GM21526 (cell line): ENCODE measurements around the gene SOHLH1.

Source experiments
- ATAC-seq: cut with Tn5 transposase; IDR thresholded peaks from one replicate; pipeline ENCODE4 v1.9.1; 2021; ENCODE audit warnings: moderate library complexity; ENCODE audit not compliant: unreplicated experiment, low FRiP score

SOHLH1 gene

GRCh38 chr9:135705376-135705775 lies 6.1 kb upstream of the SOHLH1 start:
- ATAC-seq, result no peak

DNA sequence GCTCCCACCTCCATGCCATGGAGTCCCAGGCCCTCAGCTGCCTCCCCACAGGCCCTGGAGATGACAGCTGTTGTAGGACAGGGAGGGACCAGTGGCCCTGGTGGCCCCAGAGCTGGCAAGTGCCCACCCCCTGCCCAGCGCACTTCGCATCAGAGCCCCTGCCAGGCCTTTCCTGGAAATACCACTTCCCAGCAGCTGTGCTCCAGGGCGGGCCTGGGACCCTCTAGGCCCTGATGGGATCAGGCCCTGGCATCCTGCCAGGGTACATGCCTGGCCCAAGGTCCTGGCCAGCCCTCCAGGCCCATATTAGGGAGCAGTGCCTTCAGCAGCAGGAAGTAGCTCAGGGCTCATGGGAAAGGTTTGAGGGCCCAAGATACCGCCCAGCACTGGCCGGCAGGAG lies 5.2 kb upstream of the SOHLH1 start:
- ATAC-seq, result no peak

DNA sequence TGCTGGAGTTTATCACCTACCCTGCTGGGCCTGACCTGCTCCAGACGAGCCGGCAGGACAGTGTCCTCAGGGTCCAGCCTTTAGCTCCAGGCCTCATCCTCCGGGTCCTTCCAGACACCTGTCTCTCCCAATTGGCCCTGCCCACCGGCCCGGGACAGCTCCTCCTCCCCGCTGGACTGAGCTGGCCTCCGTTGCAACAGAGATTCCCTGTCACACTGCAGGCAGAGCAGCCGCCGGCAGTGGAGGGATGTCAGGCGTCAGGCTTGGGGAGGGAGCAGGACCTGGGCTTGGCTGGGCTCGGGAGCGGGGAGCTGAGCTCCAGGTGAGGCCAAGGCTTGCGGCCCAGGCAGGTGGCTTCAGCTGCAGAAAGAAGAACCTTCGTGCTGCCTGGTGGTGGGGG lies 4.4 kb upstream of the SOHLH1 start:
- ATAC-seq, result no peak

- no peak for ATAC-seq
These were observed 2.9 kb upstream of the SOHLH1 start, which contains the start of gene KCNT1 for GRCh38 chr9:135701959-135702721. TSS of gene KCNT1 (plus strand) at chr9:135702185. CDS start at chr9:135702259, 74 bp downstream.

- ATAC-seq, result no peak
These were observed 2.0 kb upstream of the SOHLH1 start for GRCh38 chr9:135701067-135701958.

- ATAC-seq, result no peak
These were observed 1.2 kb upstream of the SOHLH1 start for GRCh38 chr9:135700525-135700924.

DNA sequence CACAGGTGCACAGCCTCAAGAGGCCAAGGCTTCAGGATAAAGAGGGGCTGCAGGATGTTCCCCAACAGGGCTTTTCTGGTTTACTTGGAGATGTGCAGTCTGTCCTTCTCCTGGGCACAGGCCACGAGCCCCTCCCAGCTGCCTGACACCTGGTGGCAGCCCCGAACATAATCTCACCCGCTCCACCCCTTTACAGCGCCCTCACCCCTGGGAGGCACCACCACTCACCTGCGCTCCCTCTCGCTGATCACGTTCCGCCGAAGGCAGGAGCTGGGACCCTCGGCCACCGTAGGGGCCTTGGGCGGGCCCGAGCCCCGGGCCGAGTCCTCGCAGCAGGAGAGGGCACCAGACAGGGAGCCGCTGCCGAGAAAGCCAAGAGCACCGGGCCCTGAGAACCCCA lies 514 bp downstream of the SOHLH1 start:
- no peak for ATAC-seq

DNA sequence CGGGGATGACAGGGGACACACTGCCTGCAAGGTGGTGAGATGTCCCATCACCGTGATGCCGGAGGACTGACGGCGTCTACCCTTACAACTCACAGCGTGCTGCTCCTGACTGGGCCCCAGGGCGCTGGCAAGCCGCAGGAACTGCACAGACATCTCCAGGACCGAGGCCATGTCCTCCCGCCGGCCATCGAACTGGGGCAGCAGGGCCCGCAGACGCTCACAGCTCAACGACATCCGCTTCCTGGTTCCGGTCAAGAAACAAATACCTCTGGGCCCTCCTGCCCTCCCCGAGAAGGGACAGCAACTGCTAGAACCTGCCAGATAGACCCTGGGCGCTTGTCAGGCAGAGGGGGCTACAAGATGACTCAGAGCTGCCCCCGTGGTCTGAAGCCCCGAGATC lies 1.0 kb downstream of the SOHLH1 start:
- no peak for ATAC-seq

DNA sequence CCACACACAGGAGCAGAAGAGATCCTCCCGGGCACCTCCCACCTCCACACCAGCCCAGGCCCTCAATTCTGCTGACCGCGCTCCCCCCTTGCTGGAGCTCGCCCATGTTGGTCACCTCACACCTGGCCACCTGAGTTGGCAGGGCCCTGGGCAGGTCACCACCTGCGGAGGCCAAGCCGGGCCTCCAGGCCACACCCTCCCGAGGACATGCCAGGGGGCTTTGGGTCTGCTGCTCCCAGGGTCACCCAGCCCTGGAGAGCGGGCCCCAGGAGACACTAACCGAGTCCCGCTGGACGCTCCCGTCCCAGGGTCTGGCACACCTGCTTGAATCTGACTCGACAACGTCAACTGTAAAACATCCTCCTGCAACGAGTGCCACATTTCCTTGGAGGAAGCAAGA lies 2.1 kb downstream of the SOHLH1 start:
- no peak for ATAC-seq

DNA sequence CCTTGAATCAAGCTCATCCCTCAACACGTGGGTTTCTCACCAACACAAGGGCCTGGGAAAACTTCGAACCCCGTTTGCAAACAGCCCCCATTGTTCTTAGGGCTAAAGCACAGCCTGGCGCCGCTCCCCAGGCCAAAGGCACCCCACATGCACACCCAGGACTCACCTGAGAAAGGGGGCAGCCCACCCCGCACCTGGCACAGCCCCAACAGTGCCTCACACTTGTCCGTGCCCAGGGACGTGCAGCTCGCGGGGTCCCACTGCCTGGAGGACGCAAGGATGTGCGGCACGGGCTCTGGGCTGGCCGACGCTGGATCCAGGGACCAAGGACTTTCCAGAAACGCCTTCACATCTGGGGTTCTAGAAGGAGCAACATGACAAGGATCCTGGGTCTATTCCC lies 2.8 kb downstream of the SOHLH1 start:
- ATAC-seq, result no peak

DNA sequence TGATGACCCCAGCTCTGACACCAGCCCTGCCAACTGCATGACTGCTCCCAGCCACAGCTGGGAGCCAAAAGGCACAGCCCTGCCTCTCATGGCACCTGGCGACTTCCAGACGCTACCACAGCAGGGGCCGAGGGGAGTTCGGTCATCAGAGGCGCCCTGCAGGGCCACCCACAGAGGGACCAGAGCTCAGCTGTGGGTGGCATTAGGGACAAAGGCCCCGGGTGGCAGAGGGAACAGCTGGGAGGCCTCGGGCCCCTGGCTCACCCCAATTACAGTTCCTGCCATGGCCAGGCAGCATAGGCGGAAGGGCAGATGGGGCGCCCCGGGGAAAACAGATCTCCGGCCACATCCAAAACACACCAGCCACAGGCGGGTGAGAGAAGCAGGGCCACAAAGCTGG lies 3.6 kb downstream of the SOHLH1 start:
- no peak for ATAC-seq

DNA sequence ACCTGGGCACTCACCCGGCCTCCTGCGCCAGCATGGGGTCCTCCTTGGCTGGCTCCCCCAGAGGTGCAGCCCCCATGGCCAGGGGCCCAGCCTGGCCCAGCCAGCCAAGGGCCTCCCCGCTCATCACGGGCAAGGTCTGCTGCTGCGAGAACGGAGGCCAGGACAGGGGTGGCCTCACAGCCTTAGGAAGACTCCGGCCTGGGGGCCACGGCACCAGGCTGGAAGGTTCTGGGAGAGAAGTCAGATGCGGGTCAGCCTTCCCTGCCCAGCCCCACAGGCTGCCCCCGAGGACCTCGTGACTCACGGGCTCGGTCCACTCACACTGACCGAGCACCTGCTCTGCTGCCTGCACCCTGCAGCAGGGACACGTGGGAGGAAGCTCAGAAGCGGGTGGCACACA lies 4.2 kb downstream of the SOHLH1 start:
- ATAC-seq, result no peak

DNA sequence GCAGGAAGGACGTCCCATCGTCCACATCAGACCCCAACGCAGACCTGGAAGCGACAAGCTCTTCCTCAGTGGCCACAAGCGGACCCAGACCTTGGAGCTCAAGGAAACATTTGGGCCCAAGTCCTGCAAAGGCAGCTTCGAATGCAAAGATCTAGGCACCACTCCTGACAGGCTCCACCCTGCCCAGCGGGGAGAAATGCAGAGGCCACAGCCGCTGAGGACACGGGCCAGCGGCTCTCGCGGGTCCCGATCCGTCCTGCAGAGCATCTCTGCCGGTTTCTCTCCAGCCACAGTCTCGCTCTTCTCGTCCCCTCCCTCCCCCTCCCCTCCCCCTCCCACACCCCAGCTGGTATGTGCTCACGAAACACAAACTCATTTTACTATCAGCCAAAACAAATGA lies 4.9 kb downstream of the SOHLH1 start:
- ATAC-seq, result no peak

- no peak for ATAC-seq
These were observed 5.5 kb downstream of the SOHLH1 start for GRCh38 chr9:135693771-135694170.

DNA sequence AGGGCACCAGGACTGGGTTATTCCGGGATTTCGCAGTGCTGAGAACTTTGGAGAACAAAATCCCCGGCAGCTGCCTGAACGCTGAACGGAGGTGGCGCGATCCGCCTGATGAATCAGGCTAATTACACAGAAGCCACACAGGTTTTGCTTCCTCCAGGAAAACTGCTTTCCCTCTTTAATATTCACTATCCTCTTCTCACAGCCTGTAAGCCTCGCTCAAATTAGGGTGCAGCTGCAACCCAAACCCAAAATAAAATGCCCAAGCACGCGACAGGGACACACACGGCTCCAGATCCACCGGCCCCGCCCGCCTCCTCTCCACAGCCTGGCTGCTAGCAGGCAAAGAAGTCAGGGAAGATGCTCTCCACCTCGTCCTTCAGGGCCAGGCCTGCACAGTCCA lies 6.0 kb downstream of the SOHLH1 start:
- no peak for ATAC-seq

DNA sequence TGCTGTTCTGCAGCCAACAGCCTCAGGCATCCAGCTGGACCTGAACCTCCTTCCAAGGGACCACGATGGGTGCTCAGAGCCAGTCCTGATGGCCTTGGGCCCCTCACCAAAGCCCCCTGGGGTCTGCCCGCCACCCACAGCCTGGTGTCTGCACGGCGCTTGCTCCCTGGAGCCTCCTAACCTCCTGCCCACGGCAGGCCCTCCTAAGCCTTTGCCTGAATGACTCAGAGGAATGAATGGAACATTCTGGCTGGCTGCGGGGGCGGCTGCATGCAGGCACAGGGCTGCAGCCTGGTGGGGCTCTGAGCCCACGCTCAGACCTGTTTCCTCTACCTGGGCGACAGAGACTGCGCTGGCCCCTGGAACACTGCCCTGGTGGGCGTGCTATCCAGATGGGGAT lies 6.9 kb downstream of the SOHLH1 start:
- ATAC-seq, result no peak

- ATAC-seq, result no peak
These were observed 8.3 kb downstream of the SOHLH1 start for GRCh38 chr9:135690836-135691570.

DNA sequence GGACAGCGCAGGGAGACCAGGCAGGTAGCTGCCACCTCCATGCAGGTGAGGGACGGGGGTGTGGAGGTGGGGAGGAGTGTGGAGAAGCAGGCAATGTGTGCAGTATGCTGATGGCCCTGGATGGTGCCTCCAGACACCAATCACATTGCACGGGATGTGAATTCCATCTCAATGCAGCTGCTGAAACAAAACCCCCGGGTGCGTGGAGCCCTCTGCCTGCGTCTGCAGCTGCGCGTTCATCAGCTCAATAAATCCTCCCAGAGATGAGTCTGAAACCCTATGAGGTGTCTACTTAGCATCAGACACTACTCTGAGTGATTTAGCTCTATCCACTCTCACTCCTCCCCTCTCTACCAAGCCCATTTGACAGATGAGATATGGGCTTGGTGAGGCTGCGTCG lies 10.3 kb downstream of the SOHLH1 start:
- no peak for ATAC-seq

DNA sequence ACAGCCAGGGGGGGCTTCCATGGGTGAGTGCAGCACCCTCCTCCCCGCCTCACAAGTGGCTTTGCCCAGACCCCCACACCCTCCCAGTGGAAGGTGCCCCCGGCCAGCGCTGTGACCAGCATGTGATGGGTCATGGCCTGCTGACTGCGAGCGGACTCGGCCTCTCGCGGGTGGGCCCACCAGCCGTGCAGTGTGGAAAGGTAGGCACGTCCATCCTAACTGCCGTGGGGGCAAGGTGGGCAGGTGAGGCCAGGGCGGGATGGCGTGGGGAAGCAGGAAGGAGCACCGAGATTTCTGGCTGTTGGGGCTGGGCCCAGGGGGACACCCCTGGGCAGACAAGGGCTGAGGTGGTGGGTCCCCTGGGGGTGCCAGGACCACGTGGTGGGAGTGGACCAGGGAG lies 12.1 kb downstream of the SOHLH1 start:
- no peak for ATAC-seq

DNA sequence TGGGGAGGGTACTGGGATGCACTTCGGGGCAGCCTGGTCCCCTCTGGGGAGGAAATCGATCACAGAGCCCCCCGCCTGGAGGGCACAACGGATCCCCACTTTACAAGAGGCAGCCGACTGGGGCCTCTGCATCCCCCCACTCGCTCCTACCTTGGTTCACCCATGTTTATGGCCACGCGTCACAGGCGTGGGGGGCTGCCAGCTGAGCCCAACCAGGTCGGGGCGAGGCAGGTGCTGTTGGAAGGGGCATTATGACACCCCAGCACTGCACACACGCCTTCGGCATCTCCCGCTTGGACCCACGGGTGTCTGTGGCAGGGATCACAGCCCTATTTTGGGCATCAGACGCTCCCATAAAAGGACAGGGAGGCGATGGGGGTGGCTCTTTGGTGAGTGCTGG lies 14.6 kb downstream of the SOHLH1 start:
- ATAC-seq, result no peak

DNA sequence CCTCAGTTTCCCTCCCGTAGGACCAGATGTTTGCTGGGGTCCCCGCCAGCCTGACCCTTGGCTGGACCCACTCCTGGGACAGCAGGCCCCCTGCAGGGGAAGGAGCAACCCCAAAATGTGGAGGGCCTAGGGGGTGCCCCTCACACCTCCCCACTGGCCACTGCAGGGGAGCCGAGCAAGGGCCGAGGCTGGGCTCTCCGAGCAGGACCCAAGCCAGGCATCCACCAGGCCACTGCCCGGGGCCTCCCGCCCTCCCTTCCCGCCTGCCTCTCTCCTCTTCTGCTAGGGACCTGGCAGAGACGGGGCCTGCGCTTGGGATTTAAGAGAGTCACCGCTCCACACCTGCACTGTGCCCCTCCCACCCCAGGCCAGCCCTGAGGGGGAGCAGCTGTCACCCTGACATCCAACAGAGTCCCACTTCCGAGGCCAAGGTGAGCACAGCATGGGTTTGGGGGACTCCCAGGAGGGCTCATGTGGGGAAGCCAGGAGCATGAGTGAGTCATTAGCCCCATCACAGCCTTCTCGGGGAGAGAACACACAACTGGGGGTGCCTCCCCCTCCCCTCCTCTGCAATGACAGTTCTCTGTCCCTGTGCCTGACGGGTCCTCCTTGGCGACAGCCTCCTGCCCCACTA lies 15.8 kb downstream of the SOHLH1 start:
- no peak for ATAC-seq
